ENCODE results near the gene SLC2A8.

GRCh38 chr9:127384901-127385300 is 12.1 kb upstream of the SLC2A8 start:
- TF ChIP-seq, protein P1, sequence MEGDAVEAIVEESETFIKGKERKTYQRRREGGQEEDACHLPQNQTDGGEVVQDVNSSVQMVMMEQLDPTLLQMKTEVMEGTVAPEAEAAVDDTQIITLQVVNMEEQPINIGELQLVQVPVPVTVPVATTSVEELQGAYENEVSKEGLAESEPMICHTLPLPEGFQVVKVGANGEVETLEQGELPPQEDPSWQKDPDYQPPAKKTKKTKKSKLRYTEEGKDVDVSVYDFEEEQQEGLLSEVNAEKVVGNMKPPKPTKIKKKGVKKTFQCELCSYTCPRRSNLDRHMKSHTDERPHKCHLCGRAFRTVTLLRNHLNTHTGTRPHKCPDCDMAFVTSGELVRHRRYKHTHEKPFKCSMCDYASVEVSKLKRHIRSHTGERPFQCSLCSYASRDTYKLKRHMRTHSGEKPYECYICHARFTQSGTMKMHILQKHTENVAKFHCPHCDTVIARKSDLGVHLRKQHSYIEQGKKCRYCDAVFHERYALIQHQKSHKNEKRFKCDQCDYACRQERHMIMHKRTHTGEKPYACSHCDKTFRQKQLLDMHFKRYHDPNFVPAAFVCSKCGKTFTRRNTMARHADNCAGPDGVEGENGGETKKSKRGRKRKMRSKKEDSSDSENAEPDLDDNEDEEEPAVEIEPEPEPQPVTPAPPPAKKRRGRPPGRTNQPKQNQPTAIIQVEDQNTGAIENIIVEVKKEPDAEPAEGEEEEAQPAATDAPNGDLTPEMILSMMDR (IDR thresholded peaks at IDR 0.05), result no peak
- no peak for TF ChIP-seq EZH2 (IDR thresholded peaks at IDR 0.05; ENCODE audit: borderline replicate concordance, insufficient read depth, low read depth, low read length, poor library complexity, severe bottlenecking)
